NCI-H128 (cell line): ENCODE data around the gene GTF2F2.

Experiments used
- DNase-seq: peaks from one replicate; lab custom pipeline; 2025; ENCODE audit not compliant: unreplicated experiment; lab: John Stamatoyannopoulos, UW

GTF2F2 gene

GRCh38 chr13:45209229-45209628, 88.9 kb downstream of the GTF2F2 start:
- no peak for DNase-seq

GRCh38 chr13:45215392-45216077, 95.2 kb downstream of the GTF2F2 start:
- no peak for DNase-seq

GRCh38 chr13:45216193-45216592, 95.9 kb downstream of the GTF2F2 start:
- DNase-seq = no peak

GRCh38 chr13:45218689-45219088, 98.4 kb downstream of the GTF2F2 start:
- DNase-seq = no peak

GRCh38 chr13:45219123-45219891, 99.0 kb downstream of the GTF2F2 start:
- DNase-seq = no peak

- DNase-seq = no peak
Measured at GRCh38 chr13:45219938-45220375, 99.6 kb downstream of the GTF2F2 start.

- no peak for DNase-seq
Measured at GRCh38 chr13:45220403-45220802, 100.1 kb downstream of the GTF2F2 start.

GRCh38 chr13:45222516-45222915, 102.2 kb downstream of the GTF2F2 start:
- DNase-seq = no peak

- DNase-seq = no peak
Measured at GRCh38 chr13:45222919-45223318, 102.6 kb downstream of the GTF2F2 start.

DNA sequence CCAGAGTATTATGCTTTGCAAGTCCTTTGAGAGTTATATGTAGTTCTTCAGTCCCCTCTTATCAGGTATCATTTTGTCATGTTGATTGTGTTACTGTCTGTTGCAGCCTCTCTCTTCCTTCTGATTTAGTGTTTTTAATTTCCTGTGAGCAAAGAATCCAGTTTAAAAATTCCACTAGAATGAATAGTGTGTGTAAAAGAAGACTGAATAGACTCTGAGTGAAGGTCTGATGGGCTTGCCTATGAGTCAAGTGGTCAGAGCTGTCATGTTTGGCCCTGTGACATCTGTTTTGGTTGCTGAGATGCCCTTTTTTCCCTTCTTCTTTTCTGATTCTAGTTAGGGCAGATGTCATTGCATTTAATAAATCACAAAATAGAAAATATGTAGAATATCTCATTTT, 103.9 kb downstream of the GTF2F2 start:
- no peak for DNase-seq

GRCh38 chr13:45225370-45225769, 105.1 kb downstream of the GTF2F2 start:
- no peak for DNase-seq

- no peak for DNase-seq
Measured at GRCh38 chr13:45226024-45226423, 105.7 kb downstream of the GTF2F2 start.

- no peak for DNase-seq
Measured at GRCh38 chr13:45228002-45228401, 107.7 kb downstream of the GTF2F2 start.

GRCh38 chr13:45229172-45229571, 108.9 kb downstream of the GTF2F2 start:
- DNase-seq = no peak

- no peak for DNase-seq
Measured at GRCh38 chr13:45231305-45231704, 111.0 kb downstream of the GTF2F2 start.

DNA sequence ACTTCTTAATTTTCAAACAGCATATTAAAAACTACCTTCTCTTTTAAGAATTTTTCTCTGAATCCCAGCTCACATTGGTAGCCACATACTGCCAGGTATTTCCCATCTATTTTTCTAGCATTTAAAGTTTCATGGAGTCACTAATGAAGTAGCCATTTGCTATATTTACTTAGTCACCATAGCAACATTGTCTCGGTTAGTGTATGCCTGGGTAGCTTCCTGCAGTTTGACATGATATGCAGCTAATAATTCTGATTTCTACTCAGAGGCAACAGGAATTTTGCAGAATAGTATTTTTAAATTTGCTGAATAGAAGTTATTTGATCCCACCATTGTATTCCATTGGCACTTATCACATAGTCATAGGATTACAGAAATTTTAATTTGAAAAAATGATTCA, 111.4 kb downstream of the GTF2F2 start:
- DNase-seq = no peak

DNA sequence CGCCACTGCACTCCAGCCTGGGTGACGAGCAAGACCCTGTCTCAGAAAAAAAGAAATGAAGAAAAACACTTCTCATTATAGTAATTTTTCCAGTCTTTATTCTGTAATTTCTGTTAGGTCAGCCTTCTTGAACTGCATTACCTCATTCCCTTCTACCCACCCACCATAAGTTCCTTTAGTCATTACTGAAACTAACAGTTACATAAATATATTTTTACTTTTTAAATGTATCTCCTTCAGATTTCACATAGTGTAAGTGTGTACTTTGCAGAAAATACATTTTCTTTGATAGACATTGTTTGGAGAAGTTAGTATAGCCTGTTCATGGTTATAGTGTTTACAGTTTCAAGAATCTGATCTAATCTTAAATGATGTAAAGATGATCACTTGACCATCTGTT, 112.3 kb downstream of the GTF2F2 start:
- DNase-seq = no peak

DNA sequence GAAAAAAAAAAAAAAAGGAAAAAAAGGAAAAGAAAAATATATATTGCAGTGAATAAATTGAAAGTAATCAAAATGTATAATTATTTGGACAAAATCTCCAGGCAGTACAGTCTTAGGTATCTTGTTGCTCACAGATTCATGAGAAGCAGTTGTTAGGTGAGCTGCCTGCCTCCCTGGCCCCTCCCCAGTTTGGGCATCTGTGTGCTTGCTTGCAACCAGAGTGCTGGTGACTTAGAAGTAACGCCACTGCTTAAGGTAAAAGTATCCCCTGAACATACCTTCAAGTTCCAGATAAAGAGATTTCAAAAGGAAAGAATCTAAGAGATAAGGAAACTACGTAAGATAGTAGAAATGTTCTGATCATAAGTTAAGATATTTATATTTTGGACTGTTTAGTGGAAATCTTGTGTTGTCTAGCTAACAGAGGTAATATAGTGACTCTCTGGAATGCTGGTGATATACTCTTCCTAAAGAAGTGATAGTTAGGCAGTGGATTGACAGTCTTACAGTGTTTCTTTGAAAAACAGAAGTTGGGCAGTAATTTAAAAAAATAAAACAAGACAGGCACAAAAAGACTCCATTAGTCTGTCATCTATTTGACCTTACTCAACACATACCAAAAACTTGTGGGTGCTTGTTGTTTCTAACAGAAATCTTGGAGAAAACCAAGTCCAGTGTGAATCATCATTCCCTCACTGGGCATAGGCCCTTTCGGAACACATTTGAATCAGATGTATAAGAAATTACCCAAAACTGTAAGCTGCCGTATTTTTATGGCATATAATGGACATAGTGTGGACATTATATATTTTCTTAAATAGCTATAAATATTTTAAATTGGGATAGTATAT, 118.9 kb downstream of the GTF2F2 start:
- no peak for DNase-seq

DNA sequence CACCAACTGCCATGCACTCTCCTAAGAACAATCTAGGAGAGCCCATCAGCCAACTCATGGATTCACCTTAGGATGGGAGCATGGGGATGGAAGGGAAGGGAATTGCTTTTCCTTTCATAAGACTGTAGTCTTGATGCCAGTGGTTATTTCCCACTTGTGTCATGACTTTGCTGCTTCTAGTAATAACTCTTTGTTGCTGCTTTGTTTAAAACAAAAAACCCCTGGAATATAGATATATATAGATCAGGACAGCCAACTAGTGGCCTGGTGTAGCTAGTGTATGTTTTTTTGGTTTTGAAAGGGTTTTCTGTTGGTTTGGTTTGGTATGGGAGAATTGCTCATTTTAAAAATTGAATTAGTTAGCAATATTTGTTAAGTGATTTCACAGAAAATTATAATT, 119.8 kb downstream of the GTF2F2 start:
- no peak for DNase-seq

DNA sequence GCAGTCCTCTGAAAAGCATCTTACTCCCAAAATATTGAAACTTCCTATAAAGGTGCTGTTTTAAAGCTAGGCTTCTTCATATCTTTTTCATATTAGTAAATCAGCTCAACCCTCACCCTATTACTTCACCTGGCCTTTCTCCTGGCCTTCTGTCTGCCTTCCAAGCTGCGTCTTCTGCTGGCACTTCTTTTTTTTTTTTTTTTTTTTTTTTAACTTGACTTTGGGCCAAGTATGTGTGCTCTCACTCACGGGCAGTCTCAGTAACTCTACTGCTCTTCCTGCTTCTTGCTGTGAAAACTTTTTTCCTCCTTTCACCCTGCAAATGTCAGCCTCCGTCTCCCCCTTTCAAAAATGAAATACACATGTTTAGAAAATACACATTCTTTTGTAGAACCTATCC, 121.8 kb downstream of the GTF2F2 start:
- no peak for DNase-seq

- DNase-seq = no peak
Measured at GRCh38 chr13:45242524-45242923, 122.2 kb downstream of the GTF2F2 start.

- DNase-seq = no peak
Measured at GRCh38 chr13:45243077-45243476, 122.8 kb downstream of the GTF2F2 start.
